GM21576 (cell line): ENCODE data around the gene GIGYF2.
A peak's percentile ranks its signal among the peaks of the same experiment; 100 is the strongest.
"Not testable (repeated sequence)": the region's sequence is repeated elsewhere in the genome, so short reads cannot be mapped to it uniquely, and the experiment has no call there.

ENCODE experiments used
- ATAC-seq: cut with Tn5 transposase; IDR thresholded peaks from one replicate; pipeline ENCODE4 v1.9.1; 2021; ENCODE audit warnings: mild to moderate bottlenecking, moderate library complexity; ENCODE audit not compliant: unreplicated experiment

The GIGYF2 gene

GRCh38 chr2:232697059-232697806 lies at the start of gene GIGYF2:
Gene GIGYF2 (plus strand): TSS chr2:232697331. CDS start chr2:232735198, 37,867 bp downstream.
- ATAC-seq = peak; percentile 74

- ATAC-seq = no peak
Observed at GRCh38 chr2:232649033-232649432, 48.1 kb upstream of the GIGYF2 start.

DNA sequence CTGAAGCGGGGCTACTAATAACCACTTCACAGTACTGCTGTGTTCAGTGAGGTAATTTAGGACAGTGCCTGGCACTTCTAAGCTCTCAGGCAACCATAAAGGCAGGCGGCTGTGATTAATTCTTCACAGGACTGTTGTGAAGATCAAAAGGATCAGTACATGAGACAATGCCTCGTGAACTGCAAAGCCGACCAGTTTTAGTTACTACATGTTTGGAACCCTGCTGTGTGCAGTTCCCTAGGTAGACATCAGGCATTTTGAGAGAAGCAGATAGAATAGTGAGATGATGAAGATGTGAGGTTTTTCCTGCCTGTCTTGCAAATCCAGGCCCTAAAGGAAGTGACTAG lies 44.7 kb upstream of the GIGYF2 start:
- ATAC-seq = no peak

DNA sequence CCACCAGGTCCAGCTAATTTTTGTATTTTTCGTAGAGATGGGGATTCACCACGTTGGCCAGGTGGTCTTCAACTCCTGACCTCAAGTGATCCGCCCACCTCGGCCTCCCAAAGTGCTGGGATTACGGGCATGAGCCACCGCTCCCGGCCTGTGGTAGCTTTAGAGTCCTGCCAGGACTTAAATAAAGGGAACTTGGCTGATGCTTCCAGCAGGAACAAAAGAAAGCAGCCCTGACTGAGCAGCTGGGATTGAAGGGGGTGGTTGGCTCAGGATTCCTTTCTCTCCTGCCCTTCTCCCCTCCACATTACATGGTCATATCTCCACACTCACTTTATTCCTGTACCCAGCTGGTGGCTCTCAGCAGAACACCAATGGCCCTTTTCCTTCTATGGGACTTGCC lies 43.7 kb upstream of the GIGYF2 start:
- no peak for ATAC-seq

DNA sequence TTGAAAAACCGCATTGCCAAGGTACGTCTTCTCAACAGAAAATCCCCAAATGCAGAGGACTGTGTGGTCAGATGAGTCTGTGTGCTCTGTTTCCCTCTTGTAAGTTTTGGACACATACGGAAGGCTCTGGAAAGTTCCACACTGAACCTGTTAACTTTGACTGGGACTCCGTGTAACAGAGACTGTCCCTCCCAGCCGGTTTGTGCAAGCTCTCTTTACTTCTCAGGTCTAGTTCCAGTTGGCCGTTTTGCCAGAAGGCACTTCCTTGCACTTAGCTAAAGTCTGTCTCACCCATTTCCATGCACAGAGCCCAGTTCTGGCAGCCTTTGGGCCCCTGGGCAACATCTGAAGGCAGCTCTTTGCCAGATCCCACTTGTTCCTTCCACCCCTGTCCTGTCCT lies 41.7 kb upstream of the GIGYF2 start:
- ATAC-seq = no peak

GRCh38 chr2:232658217-232658785 lies 38.8 kb upstream of the GIGYF2 start:
- ATAC-seq = no peak

GRCh38 chr2:232659359-232659758 lies 37.8 kb upstream of the GIGYF2 start:
- ATAC-seq = no peak

DNA sequence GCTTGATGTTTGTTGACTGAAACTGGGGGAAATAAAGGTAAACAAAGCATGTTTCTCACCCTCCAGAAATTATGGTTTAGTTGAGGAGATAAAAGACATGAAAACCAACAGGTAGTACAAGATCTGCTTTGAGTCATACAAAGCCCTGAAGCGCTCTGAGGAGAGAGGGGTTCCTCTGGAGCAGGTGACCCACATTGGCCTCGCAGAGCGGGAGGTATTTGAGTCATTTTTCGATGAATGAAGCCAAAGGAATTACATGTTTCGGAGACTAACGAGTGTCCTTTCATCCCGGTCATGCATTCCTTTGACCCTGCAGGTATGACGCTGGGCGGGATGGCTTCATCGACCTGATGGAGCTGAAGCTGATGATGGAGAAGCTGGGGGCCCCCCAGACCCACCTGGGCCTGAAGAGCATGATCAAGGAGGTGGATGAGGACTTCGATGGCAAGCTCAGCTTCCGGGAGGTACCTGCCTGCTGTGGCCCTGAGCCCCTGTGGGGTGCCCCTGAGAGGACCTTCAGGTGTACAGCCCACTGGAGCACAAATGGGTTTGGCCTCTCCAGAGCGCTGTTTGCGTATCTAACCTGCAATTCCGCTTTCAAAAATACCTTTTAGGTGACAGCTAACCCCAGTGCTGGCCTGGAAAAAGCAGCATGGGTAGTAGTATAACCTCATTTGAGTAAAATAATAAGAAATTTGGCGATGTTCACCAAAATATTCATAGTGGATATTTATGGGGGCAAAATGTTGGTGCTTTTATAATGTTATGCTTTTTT lies 34.5 kb upstream of the GIGYF2 start:
- ATAC-seq = no peak

GRCh38 chr2:232666051-232666805 lies 30.9 kb upstream of the GIGYF2 start:
- ATAC-seq = no peak

DNA sequence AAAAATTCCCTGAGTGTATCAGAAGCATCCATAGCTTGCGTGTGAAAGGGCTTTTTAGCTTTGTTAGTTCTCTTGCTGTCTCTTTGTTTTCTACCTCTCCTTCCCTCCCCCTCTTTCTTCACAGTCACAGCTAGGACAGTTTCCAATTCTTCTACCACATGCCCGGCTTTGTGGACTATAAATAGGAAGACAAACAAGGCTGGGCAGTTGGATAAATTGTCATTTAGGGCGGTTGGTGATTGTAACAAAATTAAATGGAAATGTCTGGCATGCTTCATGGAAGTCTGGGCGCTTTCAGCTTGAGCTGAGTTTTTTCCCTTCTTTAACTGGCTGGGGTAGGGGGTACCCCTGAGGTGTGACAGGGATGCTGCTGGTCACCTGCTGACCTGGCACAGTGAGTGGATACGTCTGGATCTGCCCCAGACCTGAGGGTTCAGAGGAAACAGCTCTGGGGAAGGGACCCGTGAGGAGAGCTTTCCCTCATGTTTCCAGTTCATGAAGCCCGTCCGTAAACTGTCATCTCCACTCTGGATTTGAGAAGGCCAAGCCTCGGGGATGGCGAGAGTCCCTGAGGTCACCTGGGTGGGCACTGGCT lies 29.0 kb upstream of the GIGYF2 start:
- ATAC-seq = no peak

DNA sequence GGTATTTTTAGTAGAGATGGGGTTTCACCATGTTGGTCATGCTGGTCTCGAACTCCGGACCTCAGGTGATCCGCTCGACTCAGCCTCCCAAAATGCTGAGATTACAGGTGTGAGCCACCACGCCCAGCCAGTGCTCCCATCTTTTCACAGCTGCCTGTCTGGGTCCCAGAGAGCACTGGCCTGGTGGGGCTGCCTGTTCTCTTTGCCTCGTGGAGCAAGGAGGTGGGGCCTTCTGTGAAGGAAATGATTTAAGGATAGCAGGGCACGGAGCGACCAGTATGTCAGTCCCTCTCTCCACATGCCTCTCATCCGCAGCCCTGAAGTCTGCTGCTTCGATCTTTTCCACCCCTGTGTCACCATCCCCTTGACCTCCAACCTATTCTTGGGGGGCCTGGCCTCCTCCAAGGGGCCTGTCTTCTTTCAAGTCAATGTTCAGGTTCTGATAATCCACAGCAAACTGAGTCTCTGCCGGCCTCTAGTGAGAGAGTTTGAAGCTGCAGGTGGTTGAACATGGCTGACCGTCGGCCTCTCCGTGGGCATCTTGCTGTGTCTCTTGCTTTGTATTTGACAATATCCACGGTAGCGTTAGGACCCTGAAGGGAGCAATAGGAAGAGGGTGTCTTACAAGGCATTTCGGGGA lies 28.2 kb upstream of the GIGYF2 start:
- ATAC-seq = no peak

- ATAC-seq = no peak
Observed at GRCh38 chr2:232672588-232672987, 24.5 kb upstream of the GIGYF2 start.

GRCh38 chr2:232674491-232674890 lies 22.6 kb upstream of the GIGYF2 start:
- no peak for ATAC-seq

GRCh38 chr2:232675381-232675780 lies 21.8 kb upstream of the GIGYF2 start:
- no peak for ATAC-seq

DNA sequence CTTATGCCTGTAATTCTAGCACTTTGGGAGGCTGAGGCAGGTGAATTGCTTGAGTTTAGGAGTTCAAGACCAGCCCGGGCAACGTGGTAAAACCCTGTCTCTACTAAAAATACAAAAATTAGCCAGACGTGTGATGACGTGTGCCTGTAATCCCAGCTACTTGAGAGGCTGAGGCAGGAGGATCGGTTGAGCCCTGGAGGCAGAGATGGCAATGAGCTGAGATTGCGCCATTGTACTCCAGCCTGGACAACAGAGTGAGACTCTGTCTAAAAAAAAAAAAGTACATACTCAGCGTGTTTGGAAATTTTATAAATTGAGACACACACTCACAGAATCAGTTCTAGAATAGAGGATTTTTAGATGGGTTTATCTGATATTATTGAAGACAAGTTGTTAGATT lies 17.1 kb upstream of the GIGYF2 start:
- no peak for ATAC-seq

- ATAC-seq = no peak
Observed at GRCh38 chr2:232681527-232681926, 15.6 kb upstream of the GIGYF2 start.

DNA sequence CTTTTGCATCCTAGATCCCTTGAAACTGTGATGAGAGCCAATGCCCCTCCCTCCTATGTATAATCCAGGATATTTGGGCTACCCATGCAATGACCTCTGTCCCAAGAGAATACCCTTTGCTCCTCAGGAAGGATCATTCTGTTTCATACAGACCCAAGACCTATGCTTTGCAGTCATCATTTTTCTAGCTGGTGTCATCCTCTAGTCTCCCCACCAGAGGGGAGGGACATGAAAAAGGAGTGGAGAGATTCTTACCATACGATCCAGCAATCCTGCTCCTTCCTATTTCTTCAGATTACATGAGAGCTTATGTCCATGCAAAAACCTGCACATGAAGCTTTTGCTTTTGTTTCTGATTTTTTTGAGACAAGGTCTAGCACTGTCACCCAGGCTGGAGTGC lies 13.8 kb upstream of the GIGYF2 start:
- no peak for ATAC-seq

DNA sequence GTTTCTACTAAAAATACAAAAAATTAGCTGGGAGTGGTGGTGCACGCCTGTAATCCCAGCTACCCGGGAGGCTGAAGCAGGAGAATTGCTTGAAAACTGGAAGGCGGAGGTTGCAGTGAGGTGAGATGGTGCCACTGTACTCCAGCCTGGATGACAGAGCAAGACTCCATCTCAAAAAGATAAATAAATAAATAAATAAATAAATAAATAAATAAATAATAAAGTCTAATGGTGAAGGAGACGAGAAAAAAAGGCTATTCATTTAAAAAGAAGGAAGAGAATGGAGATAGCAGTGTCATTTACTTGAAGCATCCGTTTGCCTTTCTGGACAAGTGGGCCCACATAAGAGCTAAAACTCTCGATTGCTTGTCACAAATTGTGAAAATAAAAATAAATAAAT lies 11.7 kb upstream of the GIGYF2 start:
- not testable (repeated sequence) for ATAC-seq

DNA sequence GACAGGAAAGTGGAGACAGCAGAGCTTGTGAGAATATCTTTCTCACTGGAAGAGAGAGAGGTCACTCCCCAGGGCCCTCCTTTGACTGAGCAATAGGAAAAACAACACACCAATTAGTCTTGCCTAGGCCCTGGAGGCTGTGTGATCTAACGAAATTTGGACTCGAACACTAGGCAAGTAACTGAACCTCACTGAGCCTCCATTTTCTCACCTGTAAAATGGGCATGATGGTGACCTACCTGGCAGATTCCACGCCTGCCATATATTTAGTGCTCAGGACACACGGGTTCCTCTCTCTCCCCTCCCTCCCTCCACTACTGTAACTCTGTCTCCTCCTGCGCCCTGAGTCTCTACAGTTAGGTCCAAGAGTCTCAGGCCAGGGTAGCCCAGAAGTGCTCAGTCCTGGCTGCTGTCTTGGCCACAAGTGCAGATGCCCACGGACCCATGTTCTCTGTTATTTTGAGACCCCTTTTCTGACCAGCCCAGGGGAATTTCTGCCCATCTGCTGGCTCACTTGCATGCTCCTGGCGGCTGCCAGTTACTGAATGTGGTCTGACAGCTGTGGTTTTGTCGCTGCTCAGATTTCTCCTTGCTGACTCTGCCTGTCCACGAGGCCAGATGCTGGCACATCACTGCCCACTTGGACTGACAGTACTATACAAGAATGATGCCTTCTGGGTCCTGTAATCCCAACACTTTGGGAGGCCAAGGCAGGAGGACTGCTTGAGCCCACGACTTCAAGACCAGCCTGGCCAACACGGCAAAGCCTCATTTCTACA lies 9.6 kb upstream of the GIGYF2 start:
- ATAC-seq = no peak

DNA sequence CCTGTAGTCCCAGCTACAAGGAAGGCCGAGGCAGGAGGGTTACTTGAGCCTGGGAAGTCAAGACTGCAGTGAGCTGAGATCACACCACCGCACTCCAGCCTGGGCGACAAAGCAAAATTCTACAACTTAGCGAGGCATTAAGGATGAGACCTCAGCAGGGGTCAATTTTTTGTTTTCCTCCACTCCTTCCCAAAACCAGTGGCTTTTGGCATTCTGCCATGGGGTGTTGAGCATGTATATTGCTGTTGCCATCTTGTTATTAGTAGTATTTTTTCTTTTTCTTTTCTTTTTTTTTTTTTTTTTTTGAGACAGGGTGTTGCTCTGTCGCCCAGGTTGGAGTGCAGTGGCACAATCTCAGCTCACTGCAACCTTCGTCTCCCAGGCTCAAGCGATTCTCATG lies 8.9 kb upstream of the GIGYF2 start:
- ATAC-seq = no peak
